ENCODE data around the gene PEX5.

GRCh38 chr12:7146228-7146627 is 43.3 kb upstream of the PEX5 start:
- TF ChIP-seq CTCF (conservative IDR thresholded peaks at IDR 0.05; ENCODE audit: low read length), result no peak
- TF ChIP-seq EZH2phosphoT487 (IDR thresholded peaks at IDR 0.05; ENCODE audit: borderline replicate concordance), result no peak

Measured in Loucy (cell line).